Small intestine (tissue), 7 donors: ENCODE results near the gene DPP10. TPM values are rescaled to one million over a fixed set of nuclear protein-coding genes. Genes with fewer than 3 reads are reported as not detected.
"Not testable (repeated sequence)": the region's sequence is repeated elsewhere in the genome, so short reads cannot be mapped to it uniquely, and the experiment has no call there.

Experiments
- DNase-seq, 2 donors: peaks; one replicate each; pipeline versions ENCODE4 v3.0.0 to v3.0.0-alpha.2; 2013
- FAIRE-seq: peaks from 2 replicates; lab custom pipeline; 2012; peaks lifted over from hg19 to GRCh38; lab: Jason Lieb, UNC
- H3K27ac ChIP-seq, 3 donors: one replicate each; pipeline ENCODE4 v1.5.1; 2013; ENCODE audit warnings: low read length in 2 of 3, mild to moderate bottlenecking in 2 of 3, control low read depth in 1 of 3, inconsistent platforms in 1 of 3, low read depth in 1 of 3, moderate library complexity in 1 of 3
- H3K27me3 ChIP-seq, 3 donors: one replicate each; pipeline ENCODE4 v1.6.1; 2013; ENCODE audit warnings: low read length in 3 of 3, inconsistent platforms in 1 of 3; ENCODE audit not compliant: control insufficient read depth in 3 of 3, insufficient read depth in 3 of 3
- H3K36me3 ChIP-seq, 3 donors: one replicate each; pipeline ENCODE4 v1.6.1; 2013; ENCODE audit warnings: low read length in 3 of 3, inconsistent platforms in 1 of 3, low read depth in 1 of 3, mild to moderate bottlenecking in 1 of 3, moderate library complexity in 1 of 3; ENCODE audit not compliant: control insufficient read depth in 3 of 3, insufficient read depth in 2 of 3
- H3K4me1 ChIP-seq, 3 donors: one replicate each; pipeline ENCODE4 v1.6.1; 2013; ENCODE audit warnings: low read length in 2 of 3, inconsistent platforms in 1 of 3, low read depth in 1 of 3, mild to moderate bottlenecking in 1 of 3, moderate library complexity in 1 of 3; ENCODE audit not compliant: control insufficient read depth in 3 of 3, insufficient read depth in 2 of 3
- H3K4me3 ChIP-seq, 3 donors: one replicate each; pipeline ENCODE4 v1.5.1; 2013; ENCODE audit warnings: low read length in 3 of 3, control low read depth in 1 of 3, inconsistent platforms in 1 of 3, low read depth in 1 of 3, mild to moderate bottlenecking in 1 of 3, moderate library complexity in 1 of 3
- H3K9me3 ChIP-seq, 2 donors: one replicate each; pipeline ENCODE4 v1.6.1; 2013; ENCODE audit warnings: low read depth in 1 of 2, low read length in 1 of 2; ENCODE audit not compliant: control insufficient read depth in 2 of 2, insufficient read depth in 1 of 2
- WGBS, 3 donors: extraction: QIAGEN DNeasy Blood & Tissue Kit; methylation state at CpG; one replicate each; pipeline ENCODE4 v1.1.7; 2013; 5-methylcytosine and 5-hydroxymethylcytosine counted together
- polyA plus RNA-seq, 4 donors: library from polyadenylated mRNA; stranded (reverse) in 3 of 4; unstranded in 1 of 4; fragments of 200-250 nt in 3 of 4; fragments of 120-200 nt in 1 of 4; gene quantifications; one replicate each; pipeline versions ENCODE4 v1.2.1 to v1.2.3, GENCODE V29; 2013
- donor health status: healthy with polysubstance abuse.
- donor health status: control.
- donor health status: control.
- donor health status: Bipolar disorder and iron deficiency.
- donor health status: healthy.

DPP10 gene
- polyA plus RNA-seq, 4 donors, result 0.54 to 23.8 (median 1.7) TPM

DNA sequence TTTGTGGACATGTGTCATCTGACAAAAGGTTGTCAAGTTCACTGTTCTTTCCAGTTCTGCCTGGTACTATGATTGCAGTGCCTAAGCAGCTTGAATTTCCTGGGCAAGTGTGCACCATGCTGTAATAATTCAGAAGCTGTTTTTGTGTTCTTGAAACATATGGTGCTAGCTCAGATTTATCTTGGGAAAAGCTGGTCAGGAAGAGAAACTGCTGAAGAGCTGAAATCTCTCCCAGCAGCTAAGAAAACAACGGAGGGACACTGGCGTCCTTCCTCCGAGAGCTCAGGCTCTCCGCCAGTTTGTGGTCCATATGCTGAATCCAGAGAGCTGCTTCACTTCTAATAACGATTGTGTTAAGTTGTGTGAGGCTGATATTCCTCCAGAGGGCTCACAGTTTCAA lies 642.0 kb downstream of the DPP10 start:
- no peak overlapping the region for H3K27ac ChIP-seq
- no peak overlapping the region for H3K4me3 ChIP-seq
- H3K9me3 ChIP-seq, result peaks cover 0 to 4% of the 10 kb centered on the region in 2 donors
- no peak for DNase-seq
- 70 to 75% (median 71%) methylated on average over 5 of the region's 5 CpGs for WGBS, 3 donors
- H3K27me3 ChIP-seq, result no peaks in the 10 kb centered on the region
- H3K36me3 ChIP-seq, result no peaks in the 10 kb centered on the region
- FAIRE-seq, result no peak
- H3K4me1 ChIP-seq, result no peaks in the 10 kb centered on the region

DNA sequence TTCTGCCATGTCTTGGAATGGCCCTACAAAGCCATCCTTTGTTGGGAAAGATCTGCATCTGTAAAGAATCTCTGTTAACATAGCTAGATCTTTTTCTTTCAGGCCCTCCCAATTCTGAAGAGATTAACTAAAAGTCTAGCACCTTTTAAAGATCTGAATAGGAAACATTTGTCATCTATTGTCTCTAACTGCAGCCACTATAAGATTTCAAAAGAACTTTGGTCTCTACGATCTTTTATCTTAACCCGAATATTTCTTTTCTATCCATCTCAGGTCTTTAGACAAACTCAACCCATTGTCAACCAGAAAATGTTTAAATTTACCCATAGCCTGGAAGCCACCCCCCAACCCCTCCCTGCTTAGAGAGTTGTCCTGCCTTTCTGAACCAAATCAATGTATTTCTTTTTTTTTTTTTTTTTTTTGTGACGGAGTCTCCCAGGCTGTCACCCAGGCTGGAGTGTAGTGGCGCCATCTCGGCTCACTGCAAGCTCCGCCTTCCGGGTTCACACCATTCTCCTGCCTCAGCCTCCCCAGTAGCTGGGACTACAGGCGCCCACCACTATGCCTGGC lies 643.7 kb downstream of the DPP10 start:
- DNase-seq, FAIRE-seq: not testable (repeated sequence)
- 84 to 92% (median 91%) methylated on average over 8 of the region's 8 CpGs for WGBS, 3 donors

DNA sequence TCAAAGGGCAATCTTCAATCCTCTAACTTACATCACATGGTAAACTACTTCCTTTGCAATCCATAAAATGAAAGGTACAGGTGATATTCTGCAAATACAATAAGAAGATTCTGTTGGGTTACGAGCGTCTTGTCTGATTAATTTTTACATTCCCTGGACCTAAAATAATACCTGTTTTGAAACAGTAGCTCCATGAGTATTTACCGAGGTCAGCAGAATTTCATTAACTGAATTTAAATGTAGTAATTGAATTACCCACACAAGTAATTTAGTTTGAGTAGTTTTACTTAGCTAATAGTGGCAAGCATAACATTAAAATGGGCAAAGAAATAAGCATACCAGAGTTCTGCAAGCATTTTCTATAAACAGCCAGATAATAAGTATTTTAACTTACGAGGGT lies 652.0 kb downstream of the DPP10 start:
- Histone ChIP-seq H3K9me3 (peaks cover 0 to 9% of the 10 kb centered on the region in 2 donors), H3K36me3 (no peaks in the 10 kb centered on the region), H3K4me1 (no peaks in the 10 kb centered on the region), H3K4me3 (no peak overlapping the region), H3K27me3 (no peaks in the 10 kb centered on the region), H3K27ac (no peak overlapping the region)
- 66 to 81% (median 77%) methylated on average over 4 of the region's 4 CpGs for WGBS, 3 donors
- DNase-seq, result no peak
- FAIRE-seq, result no peak

More for the DNA sequence above, 643.7 kb downstream of the DPP10 start:
- H3K27me3 ChIP-seq, H3K4me3 ChIP-seq, H3K36me3 ChIP-seq, H3K4me1 ChIP-seq, H3K27ac ChIP-seq: not testable (repeated sequence)
- H3K9me3 ChIP-seq, result peaks cover 0 to 13% of the 10 kb centered on the region in 2 donors

DNA sequence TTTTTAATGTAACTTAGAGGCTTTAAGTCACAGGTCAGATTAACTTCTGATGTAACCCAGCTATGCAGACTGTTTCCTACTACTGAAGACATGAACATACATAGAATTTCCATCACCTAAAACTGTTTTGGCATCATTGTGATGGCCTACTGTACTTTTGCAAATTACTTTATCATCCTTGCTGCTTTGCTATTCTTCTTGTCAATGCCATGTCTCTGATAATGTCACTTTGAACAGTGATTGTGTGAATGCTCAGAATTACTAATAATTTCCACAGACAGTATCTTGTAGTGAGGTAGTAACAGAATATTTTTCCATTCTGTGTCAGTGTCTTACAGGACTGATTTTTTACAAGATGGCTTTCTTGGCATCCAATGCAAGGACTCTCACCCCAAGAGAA lies 663.5 kb downstream of the DPP10 start:
- FAIRE-seq (no peak), DNase-seq (no peak)
- H3K27me3 ChIP-seq, result no peaks in the 10 kb centered on the region
- no peaks in the 10 kb centered on the region for H3K4me1 ChIP-seq
- no peaks in the 10 kb centered on the region for H3K36me3 ChIP-seq
- no peak overlapping the region for H3K4me3 ChIP-seq
- H3K27ac ChIP-seq, result no peak overlapping the region
- H3K9me3 ChIP-seq, result peaks cover 0 to 2% of the 10 kb centered on the region in 2 donors

DNA sequence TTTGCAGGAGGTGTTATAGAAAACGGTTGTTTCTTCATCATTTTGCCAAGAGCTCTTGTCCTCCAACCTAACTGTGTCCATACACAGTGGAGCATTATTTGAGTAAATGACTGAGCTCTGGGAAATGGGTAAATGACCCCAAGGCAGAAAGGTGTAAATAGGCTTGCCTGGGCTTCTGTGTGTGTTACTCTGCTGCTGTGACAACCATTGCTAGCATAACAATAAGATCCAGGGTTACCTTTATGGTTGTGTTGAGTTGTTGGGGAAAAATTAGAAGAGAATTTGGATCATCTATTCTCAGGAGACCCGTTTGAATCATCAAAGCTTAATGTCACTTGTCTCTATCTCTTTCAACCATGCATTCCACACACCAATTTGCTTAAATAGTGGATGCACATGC lies 672.7 kb downstream of the DPP10 start:
- H3K27me3 ChIP-seq, result no peaks in the 10 kb centered on the region
- DNase-seq (no peak), FAIRE-seq (no peak)
- H3K9me3 ChIP-seq, result no peaks in the 10 kb centered on the region
- 47 to 65% (median 48%) methylated on average over 2 of the region's 2 CpGs for WGBS, 3 donors
- no peak overlapping the region for H3K4me3 ChIP-seq
- H3K4me1 ChIP-seq, result no peaks in the 10 kb centered on the region
- no peak overlapping the region for H3K27ac ChIP-seq
- no peaks in the 10 kb centered on the region for H3K36me3 ChIP-seq

DNA sequence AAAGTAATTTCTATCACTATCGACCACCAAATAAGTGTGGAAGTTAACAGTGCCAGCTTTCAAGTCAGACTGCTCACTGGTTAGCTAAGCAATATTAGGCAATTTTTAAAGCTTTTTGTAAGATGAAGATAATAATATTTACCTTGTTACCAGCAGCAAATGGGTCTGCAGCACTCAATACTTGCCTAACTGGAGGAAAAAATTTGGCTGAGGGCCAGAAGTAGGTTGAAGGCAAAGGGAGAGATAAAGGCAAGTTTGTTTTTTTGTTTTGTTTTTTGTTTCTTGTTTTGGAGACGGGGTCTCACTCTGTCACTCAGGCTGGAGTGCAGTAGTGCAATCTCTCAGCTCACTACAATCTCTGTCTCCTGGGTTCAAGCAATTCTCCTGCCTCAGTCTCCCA lies 675.9 kb downstream of the DPP10 start:
- Histone ChIP-seq H3K9me3 (no peaks in the 10 kb centered on the region), H3K4me1 (no peaks in the 10 kb centered on the region), H3K27ac (no peak overlapping the region), H3K4me3 (no peak overlapping the region), H3K27me3 (no peaks in the 10 kb centered on the region), H3K36me3 (no peaks in the 10 kb centered on the region)
- DNase-seq (no peak), FAIRE-seq (no peak)
- WGBS, 3 donors, result 52 to 75% (median 73%) methylated on average over 2 of the region's 2 CpGs

DNA sequence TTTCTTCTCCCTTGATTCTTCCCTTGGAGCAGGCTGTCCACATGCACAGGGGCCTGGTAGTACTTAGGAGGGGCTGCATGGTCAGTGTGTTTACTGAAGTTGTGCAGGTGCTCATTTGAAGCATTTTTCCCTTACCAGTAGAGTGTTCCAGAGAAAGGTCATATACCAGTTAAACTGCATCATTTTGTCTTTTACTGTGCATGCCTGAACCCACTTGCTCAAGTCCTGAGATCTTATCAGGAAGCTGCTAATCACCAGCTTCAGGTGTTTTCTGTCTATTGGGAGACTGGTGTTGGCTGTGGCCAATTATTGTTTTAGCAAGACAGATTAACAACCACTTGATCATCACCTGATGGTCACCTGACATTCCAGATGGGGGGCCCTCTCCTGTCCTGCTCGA lies 676.6 kb downstream of the DPP10 start:
- H3K4me1 ChIP-seq, result no peaks in the 10 kb centered on the region
- no peak for FAIRE-seq
- 7 to 29% (median 14%) methylated on average over 1 of the region's 1 CpG for WGBS, 3 donors

DNA sequence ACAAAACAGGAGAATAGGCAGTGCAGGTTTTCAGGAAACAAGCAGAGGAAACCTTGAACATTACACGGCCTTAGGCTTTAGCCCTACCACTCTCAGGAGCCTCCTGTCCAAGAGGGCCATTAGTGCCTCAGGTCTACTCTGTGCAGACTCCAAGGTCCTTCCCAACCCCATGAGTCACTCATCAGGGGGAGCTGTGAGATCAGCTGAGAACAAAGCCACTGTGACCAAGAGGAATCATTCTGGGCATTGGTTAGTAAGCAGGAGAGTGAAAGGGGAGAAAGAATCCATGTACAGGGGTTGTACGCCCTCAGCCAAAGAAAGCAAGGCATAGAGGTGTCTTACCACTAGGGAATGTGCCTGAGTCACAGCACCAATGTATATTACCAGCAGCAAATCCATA lies 680.3 kb downstream of the DPP10 start:
- Histone ChIP-seq H3K27ac (no peak overlapping the region), H3K27me3 (no peaks in the 10 kb centered on the region), H3K4me1 (no peaks in the 10 kb centered on the region), H3K4me3 (no peak overlapping the region), H3K36me3 (no peaks in the 10 kb centered on the region), H3K9me3 (no peaks in the 10 kb centered on the region)
- DNase-seq (peak; percentile 11 to 30), FAIRE-seq (no peak)
- 81 to 84% (median 83%) methylated on average over 2 of the region's 2 CpGs for WGBS, 3 donors

More for the DNA sequence above, 676.6 kb downstream of the DPP10 start:
- no peak for DNase-seq
- no peak overlapping the region for H3K4me3 ChIP-seq
- no peaks in the 10 kb centered on the region for H3K36me3 ChIP-seq
- no peaks in the 10 kb centered on the region for H3K9me3 ChIP-seq
- H3K27me3 ChIP-seq, result no peaks in the 10 kb centered on the region
- no peak overlapping the region for H3K27ac ChIP-seq

DNA sequence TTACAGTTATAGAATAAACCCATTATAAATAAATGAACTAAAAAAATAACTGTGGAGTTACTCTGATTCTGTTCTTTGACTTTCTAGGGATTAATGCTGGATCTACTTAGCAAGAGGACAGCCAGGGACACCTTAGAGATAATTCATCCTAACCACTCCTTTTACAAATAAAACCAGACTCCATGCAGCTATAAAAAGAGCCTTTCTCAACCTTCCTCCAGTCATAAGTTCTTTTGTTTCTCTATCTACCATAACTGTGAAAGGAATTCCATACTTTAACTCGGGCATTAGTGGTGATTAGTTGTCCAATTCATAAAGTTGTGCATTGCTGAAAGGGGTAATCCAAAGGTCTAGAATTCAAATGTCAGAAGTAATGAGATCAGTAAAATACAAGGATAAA lies 682.4 kb downstream of the DPP10 start:
- Histone ChIP-seq H3K27me3 (no peaks in the 10 kb centered on the region), H3K36me3 (no peaks in the 10 kb centered on the region), H3K9me3 (no peaks in the 10 kb centered on the region), H3K27ac (no peak overlapping the region), H3K4me3 (no peak overlapping the region), H3K4me1 (no peaks in the 10 kb centered on the region)
- WGBS, 3 donors, result 3 to 45% (median 26%) methylated on average over 1 of the region's 1 CpG
- DNase-seq, result no peak
- no peak for FAIRE-seq
